ENCODE data around the gene CEBPE.
A peak's percentile ranks its signal among the peaks of the same experiment; 100 is the strongest.
"Not testable (repeated sequence)": the region's sequence is repeated elsewhere in the genome, so short reads cannot be mapped to it uniquely, and the experiment has no call there.

The CEBPE gene

GRCh38 chr14:23120541-23121251 is 1.6 kb upstream of the CEBPE start:
- peak; percentile 83 for DNase-seq

GRCh38 chr14:23119363-23120327 is 590 bp upstream of the CEBPE start:
- DNase-seq, result peak; percentile 74

- DNase-seq, result no peak
Measured at GRCh38 chr14:23117371-23118020, 1.6 kb downstream of the CEBPE start.

GRCh38 chr14:23115918-23116317 is 3.1 kb downstream of the CEBPE start:
- no peak for DNase-seq

- DNase-seq, result no peak
Measured at GRCh38 chr14:23115039-23115731, 3.9 kb downstream of the CEBPE start.

- no peak for DNase-seq
Measured at GRCh38 chr14:23114669-23115038, 4.4 kb downstream of the CEBPE start.

GRCh38 chr14:23114120-23114458 is 5.0 kb downstream of the CEBPE start:
- no peak for DNase-seq

GRCh38 chr14:23113431-23114119 is 5.5 kb downstream of the CEBPE start:
- DNase-seq, result no peak

GRCh38 chr14:23112359-23113178 is 6.5 kb downstream of the CEBPE start:
- DNase-seq, result no peak

- no peak for DNase-seq
Measured at GRCh38 chr14:23110579-23111365, 8.3 kb downstream of the CEBPE start.

- DNase-seq, result no peak
Measured at GRCh38 chr14:23109769-23110168, 9.3 kb downstream of the CEBPE start.

GRCh38 chr14:23108169-23108568 is 10.9 kb downstream of the CEBPE start:
- not testable (repeated sequence) for DNase-seq

GRCh38 chr14:23107620-23108019 is 11.4 kb downstream of the CEBPE start:
- not testable (repeated sequence) for DNase-seq

GRCh38 chr14:23106747-23107045 is 12.4 kb downstream of the CEBPE start:
- DNase-seq, result no peak

GRCh38 chr14:23105348-23105824 is 13.7 kb downstream of the CEBPE start:
- no peak for DNase-seq

- DNase-seq, result no peak
Measured at GRCh38 chr14:23104591-23105347, 14.3 kb downstream of the CEBPE start, which contains the start of gene CIROP. Gene CIROP, minus strand, starts transcription at chr14:23104989. Its CDS starts 69 bp downstream, at chr14:23104920.

GRCh38 chr14:23104070-23104590 is 14.9 kb downstream of the CEBPE start:
- DNase-seq, result no peak

GRCh38 chr14:23103581-23103980 is 15.5 kb downstream of the CEBPE start:
- DNase-seq, result no peak

GRCh38 chr14:23102801-23103200 is 16.3 kb downstream of the CEBPE start:
- no peak for DNase-seq

Data from CD4-positive, alpha-beta T cell treated with Interleukin-6 for 4 hours (primary cell).